ENCODE measurements around the gene SMIM23.

DNA sequence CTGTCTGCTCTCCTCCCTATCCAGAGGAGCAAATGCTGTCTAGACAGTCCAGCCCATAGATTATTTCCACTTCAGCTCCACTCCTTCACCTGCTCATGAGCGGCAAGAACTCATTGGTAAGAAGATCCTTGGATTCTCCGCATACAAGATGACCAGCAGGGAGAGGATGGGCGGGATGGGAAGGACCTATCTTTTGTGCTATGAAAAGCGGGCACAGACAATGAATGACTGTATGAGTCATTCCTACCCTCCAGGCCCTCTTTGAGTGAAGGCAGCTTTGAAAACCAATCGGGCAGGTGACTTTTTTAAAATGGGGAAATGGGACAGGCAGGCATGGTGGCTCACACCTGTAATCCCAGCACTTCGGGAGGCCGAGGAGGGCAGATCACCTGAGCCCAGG, 49.4 kb downstream of the SMIM23 start:
- TF ChIP-seq, protein P1, sequence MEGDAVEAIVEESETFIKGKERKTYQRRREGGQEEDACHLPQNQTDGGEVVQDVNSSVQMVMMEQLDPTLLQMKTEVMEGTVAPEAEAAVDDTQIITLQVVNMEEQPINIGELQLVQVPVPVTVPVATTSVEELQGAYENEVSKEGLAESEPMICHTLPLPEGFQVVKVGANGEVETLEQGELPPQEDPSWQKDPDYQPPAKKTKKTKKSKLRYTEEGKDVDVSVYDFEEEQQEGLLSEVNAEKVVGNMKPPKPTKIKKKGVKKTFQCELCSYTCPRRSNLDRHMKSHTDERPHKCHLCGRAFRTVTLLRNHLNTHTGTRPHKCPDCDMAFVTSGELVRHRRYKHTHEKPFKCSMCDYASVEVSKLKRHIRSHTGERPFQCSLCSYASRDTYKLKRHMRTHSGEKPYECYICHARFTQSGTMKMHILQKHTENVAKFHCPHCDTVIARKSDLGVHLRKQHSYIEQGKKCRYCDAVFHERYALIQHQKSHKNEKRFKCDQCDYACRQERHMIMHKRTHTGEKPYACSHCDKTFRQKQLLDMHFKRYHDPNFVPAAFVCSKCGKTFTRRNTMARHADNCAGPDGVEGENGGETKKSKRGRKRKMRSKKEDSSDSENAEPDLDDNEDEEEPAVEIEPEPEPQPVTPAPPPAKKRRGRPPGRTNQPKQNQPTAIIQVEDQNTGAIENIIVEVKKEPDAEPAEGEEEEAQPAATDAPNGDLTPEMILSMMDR (conservative IDR thresholded peaks at IDR 0.05; ENCODE audit: low read depth in 2 of 2): no peak
- TF ChIP-seq ZNF331 (CRISPR knock-in tag; IDR thresholded peaks at IDR 0.05; ENCODE audit: low read depth): no peak
- no peak for TF ChIP-seq NANOG (IDR thresholded peaks at IDR 0.05; ENCODE audit: borderline replicate concordance)
